Measurements from ENCODE around the gene IGFBP6.
A peak's percentile ranks its signal among the peaks of the same experiment; 100 is the strongest.

Gene IGFBP6

DNA sequence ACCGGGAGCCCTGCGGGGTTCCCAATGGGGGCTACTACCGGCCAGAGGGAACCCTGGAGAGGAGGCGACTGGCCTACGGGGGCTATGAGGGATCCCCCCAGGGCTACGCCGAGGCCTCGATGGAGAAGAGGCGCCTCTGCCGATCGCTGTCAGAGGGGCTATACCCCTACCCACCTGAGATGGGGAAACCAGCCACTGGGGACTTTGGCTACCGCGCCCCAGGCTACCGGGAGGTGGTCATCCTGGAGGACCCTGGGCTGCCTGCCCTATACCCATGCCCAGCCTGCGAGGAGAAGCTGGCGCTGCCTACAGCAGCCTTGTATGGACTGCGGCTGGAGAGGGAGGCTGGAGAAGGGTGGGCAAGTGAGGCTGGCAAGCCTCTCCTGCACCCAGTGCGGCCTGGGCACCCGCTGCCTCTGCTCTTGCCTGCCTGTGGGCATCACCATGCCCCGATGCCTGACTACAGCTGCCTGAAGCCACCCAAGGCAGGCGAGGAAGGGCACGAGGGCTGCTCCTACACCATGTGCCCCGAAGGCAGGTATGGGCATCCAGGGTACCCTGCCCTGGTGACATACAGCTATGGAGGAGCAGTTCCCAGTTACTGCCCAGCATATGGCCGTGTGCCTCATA is 37.9 kb upstream of the IGFBP6 start:
- DNase-seq: no peak

- no peak for DNase-seq
These were observed 37.3 kb upstream of the IGFBP6 start for GRCh38 chr12:53060064-53060720.

DNA sequence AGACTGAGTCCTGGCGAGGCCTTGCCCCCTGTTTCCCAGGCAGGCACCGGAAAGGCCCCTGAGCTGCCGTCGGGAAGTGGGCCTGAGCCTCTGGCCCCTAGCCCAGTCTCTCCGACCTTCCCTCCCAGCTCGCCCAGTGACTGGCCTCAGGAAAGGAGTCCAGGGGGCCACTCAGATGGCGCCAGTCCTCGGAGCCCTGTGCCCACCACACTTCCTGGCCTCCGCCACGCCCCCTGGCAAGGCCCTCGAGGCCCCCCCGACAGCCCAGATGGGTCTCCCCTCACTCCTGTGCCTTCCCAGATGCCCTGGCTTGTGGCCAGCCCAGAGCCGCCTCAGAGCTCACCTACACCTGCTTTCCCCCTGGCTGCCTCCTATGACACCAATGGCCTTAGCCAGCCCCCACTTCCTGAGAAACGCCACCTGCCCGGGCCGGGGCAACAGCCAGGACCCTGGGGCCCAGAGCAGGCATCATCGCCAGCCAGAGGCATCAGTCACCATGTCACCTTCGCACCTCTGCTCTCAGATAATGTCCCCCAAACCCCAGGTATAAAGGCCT is 36.7 kb upstream of the IGFBP6 start:
- DNase-seq: no peak

DNA sequence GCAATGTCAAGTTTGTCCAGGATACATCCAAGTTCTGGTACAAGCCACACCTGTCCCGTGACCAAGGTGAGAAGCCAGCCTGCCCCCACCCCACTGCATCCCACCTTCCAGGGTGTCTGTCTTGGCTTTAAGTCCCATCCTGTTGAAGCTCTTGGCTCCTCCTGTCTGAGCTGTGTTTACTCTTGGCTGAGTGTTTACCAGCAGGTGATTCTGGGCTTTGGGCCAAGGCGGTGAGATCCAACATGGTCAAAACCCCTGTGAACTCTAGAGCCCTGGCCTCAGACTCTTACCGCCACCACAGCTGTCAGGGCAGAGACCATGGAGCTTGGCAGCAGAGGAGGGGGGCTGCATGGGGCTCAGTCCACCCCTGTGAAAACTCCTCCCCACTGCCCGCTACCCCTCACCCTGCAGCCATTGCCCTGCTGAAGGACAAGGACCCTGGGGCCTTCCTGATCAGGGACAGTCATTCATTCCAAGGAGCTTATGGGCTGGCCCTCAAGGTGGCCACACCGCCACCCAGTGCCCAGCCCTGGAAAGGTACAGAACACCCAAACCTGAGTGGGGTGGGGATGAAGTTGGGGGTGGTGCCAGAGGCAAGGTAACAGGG is 36.0 kb upstream of the IGFBP6 start:
- DNase-seq: no peak

- no peak for DNase-seq
These were observed 35.2 kb upstream of the IGFBP6 start for GRCh38 chr12:53062011-53062961.

GRCh38 chr12:53062977-53063707 is 34.3 kb upstream of the IGFBP6 start:
- no peak for DNase-seq

GRCh38 chr12:53063708-53064612 is 33.5 kb upstream of the IGFBP6 start:
- DNase-seq: no peak

- no peak for DNase-seq
These were observed 32.6 kb upstream of the IGFBP6 start for GRCh38 chr12:53064613-53065436.

- DNase-seq: no peak
These were observed 32.0 kb upstream of the IGFBP6 start for GRCh38 chr12:53065470-53065869.

DNA sequence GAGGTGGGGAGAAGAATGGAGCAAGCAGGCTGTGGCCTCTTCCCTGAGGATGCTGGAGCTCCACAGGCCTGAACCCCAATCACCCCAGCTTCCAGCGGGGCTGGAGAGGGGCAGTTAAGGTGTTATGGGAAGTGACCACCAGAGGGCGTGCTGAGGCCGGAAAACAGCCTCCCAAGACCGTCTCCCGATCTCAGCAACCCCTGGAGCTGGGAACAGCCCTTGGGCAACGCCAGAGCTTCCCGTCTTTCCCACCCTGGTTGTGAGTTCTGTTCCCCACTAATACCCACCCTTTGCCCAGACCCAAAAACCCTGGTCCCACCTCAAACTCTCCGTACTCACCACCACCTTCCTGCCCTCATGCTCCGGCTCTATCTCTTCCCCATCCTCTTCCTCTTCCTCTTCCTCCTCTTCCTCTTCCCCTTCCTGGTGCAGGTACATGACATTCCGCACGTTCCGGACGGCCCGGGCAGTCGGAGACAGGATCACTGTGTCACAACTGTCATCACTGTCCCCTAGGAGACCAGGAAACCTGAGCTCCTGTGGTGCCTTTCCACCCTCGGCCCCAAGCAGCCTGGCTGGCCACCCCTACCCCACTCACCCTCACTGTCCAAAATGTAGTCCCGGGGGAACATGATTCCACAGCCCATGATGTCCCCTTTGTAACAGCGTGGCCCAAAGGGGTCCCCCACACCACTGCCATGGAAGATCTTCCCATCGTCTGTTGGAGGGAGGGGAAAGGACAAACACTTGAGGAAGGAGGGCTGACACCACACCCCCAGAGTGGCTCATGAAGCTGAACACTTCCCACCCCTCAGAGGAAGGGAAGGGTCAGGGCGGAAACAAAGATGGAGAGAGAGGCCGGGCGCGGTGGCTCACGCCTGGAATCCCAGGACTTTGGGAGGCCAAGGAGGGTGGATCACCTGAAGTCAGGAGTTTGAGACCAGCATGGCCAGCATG is 31.2 kb upstream of the IGFBP6 start:
- peak; percentile 33 to 46 for DNase-seq

GRCh38 chr12:53067074-53067992 is 30.1 kb upstream of the IGFBP6 start:
- no peak for DNase-seq

DNA sequence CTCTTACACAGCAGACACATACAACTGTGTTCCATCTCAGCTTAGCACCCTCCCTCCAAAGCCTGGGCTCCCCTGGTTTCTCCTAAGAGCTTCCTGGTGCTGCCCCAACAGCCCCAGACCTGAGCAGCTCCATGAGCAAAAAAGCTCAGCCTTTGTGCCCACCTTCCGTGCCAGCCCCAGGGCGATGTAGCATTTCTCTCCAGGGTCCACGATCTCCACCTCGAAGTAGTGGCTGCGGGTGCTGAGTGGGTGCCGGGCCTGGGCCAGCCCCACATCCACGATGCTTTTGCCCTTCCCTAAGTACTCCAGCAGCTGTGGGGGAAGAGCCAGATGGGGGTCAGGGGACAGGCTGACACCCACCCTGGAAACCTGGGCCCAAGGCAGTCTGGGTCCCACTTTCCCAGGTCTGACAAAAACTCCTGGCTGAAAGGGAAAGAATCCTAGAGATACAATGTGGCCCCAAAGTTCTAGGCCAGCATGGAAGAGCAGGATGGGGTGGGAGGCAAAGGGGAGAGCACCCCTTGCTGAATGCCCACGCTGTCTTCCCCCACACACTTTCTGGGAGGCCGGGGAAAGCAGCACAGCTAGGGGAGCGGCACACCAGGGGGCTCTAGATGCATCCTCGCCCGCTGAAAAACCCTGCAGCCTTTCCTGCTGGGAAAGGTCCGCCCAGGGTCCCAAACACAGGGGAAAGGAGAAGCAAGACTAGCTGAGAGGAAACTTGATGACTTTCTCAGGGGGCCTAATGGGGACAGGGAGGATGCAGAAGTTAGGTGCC is 29.3 kb upstream of the IGFBP6 start:
- no peak for DNase-seq

DNA sequence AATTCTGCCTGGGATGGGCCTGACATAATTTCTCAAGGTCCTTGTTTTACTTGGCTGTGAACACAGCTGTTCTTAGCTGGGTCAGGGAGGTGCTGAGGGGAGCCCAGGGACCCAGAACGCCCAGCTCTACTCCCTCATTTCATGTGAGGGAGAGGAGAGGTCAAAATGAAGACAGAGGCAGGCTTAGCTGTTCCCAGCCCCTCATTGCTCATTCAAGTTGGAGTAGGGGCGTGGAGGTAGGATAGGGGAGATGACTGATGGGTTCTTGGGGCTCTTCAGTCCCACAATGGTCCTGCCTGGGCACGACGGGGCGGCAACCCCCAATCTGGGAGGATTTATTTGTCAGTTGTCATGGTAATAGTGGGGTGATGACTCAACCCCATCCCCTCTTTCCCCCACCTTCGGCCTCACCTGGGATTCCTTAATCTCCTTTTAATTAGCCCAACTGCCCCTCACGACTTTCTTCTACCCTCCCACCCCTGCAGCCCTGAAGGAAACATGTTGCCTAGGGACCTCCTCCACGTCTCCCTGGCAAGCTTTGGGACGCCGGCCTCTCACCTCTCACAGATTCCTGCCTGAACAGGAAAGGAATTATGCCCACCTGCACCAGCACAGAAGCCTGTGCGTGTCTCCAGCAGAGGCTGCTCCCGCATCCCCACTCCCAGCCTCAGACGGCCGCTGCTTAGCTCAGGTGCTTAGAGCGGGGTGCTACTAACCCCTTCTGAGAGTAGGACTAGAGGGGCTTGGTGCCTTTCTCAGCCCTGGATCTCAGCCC is 28.5 kb upstream of the IGFBP6 start:
- DNase-seq: no peak

DNA sequence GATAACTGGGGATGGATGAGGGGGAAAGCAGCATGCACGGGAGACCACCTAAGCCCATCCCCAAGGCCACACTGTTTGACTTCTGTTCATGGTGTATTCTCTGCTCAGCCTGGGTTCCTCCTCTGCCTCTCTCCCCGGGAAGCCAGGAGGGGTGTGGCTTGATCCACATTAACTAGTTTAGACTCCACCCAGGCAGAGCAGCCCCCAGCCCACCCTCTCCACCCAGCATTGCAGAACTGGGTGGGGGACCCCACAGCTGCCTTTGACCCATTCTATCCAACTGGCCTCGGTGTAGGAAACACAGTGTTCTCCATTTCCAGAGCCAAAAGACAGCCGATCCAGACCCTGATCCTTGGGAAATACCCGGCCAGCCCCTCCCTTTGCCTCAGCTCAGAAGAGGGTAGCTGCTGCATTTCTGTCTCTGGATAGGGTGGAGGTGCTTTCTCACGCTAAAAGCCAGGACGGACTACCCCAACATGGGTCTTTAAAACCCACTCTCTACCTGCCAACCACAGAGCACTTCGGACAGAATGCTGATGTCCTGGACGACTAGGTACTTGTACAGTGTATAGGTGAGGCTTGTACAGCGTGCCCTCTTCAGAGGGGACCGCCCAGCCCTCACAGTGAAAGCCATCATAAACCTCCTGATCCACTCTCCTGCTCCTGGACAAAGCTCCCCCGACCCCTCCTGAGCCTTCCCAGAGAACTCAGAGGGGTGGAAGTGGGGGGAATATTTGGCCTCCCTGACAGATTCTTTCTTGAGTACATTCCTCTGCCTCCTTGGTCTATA is 27.7 kb upstream of the IGFBP6 start:
- DNase-seq: no peak

DNA sequence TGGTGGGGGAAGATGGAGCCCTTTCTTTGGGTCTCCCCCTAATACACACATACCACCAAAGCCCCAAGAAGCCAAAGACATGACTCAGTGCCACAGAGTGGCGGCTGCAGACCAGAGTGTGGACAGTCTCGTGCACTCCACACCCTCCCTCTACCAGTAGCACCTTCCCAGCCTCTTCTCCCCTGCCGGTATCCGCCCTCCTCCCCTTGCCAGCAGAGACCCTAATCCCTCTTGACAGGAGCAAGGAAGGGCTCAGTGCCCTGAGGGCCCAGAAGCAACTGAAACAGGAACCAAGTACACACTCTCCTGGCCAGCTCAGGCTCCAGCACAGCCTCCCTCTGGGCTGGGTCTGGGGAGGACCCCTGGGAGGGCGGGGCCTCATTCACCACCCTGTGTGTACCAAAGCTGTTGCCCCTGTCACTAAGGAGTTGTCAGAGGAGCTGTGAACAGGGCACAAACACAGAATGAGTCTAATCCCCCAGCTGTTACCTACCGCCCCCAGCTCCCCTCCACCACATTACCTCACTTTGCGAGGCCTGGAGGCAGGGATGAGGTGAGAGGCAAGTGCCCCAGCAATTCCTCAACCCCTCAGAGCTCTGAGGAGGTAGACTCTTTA is 26.5 kb upstream of the IGFBP6 start:
- no peak for DNase-seq
